AG10803 (cell line): ENCODE results near the gene CMIP.

Experiments
- DNase-seq: peaks from one replicate; pipeline ENCODE4 v3.0.0; 2010; ENCODE audit warnings: low read depth
- H3K4me3 ChIP-seq: 2 replicates; pipeline ENCODE4 v1.5.1; 2011; ENCODE audit warnings: mild to moderate bottlenecking, low read length, control low read depth
- CTCF ChIP-seq: conservative IDR thresholded peaks from 2 replicates; pipeline ENCODE4 v1.5.1; 2011; ENCODE audit warnings: mild to moderate bottlenecking, low read length, control low read depth, inconsistent platforms

CMIP gene

GRCh38 chr16:81744385-81744784 lies 299.8 kb downstream of the CMIP start:
- no peak overlapping the region for H3K4me3 ChIP-seq
- no peak for TF ChIP-seq CTCF
- DNase-seq = no peak

DNA sequence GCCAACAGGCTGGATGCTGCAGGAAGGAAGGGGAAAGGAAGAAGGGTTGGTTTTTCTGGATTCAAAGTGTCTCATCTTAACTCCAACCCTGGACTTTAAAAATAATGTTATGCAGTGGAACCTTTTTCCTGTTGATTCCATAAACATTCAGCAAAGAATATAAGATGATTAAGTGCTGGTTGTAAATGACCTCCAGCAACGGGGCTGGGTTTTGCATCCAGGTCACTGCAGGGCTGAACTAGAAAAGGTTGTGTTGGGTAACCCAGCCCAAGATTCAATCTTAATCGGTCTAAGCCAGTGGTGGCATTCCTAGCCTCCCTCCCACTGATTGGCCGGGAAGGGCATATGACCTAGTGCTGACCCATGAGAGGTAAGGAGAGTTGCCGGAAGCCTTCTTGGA lies 300.3 kb downstream of the CMIP start:
- DNase-seq = no peak
- no peak for TF ChIP-seq CTCF
- H3K4me3 ChIP-seq = no peak overlapping the region

- peak overlapping the region; percentile 52 for H3K4me3 ChIP-seq
- TF ChIP-seq CTCF = no peak
- DNase-seq = peak; percentile 34
Measured at GRCh38 chr16:81745704-81746558, 301.3 kb downstream of the CMIP start.

- DNase-seq = no peak
- TF ChIP-seq CTCF = no peak
- H3K4me3 ChIP-seq = peak overlapping the region; percentile 52
Measured at GRCh38 chr16:81746566-81746965, 302.0 kb downstream of the CMIP start.

GRCh38 chr16:81748476-81749198 lies 304.0 kb downstream of the CMIP start:
- no peak for DNase-seq
- no peak for TF ChIP-seq CTCF

GRCh38 chr16:81752225-81752875 lies 307.7 kb downstream of the CMIP start:
- TF ChIP-seq CTCF = no peak
- H3K4me3 ChIP-seq = no peak overlapping the region
- DNase-seq = peak; percentile 22

More at GRCh38 chr16:81748476-81749198, 304.0 kb downstream of the CMIP start:
- no peak overlapping the region for H3K4me3 ChIP-seq
